Neuronal stem cell (in vitro differentiated cells): ENCODE data around the gene GPATCH2.

Experiments used
- DNase-seq: peaks from one replicate; pipeline ENCODE4 v3.0.0-alpha.2; 2013; ENCODE audit warnings: low spot score
- H2AFZ ChIP-seq: one replicate; pipeline ENCODE4 v1.6.1; 2013; ENCODE audit warnings: mild to moderate bottlenecking, low read length, inconsistent platforms
- H2AK5ac ChIP-seq: 2 replicates; pipeline ENCODE4 v1.6.1; 2013; ENCODE audit warnings: low read depth, mild to moderate bottlenecking, inconsistent platforms, low read length, moderate library complexity, mixed read lengths
- H2BK120ac ChIP-seq: 2 replicates; pipeline ENCODE4 v1.6.1; 2013; ENCODE audit warnings: low read depth, mild to moderate bottlenecking, inconsistent platforms, low read length, moderate library complexity, mixed read lengths
- H2BK12ac ChIP-seq: one replicate; pipeline ENCODE4 v1.6.1; 2013; ENCODE audit warnings: low read length, inconsistent platforms
- H2BK15ac ChIP-seq: 2 replicates; pipeline ENCODE4 v1.6.1; 2013; ENCODE audit warnings: mild to moderate bottlenecking, low read length, inconsistent platforms, mixed read lengths
- H2BK5ac ChIP-seq: one replicate; pipeline ENCODE4 v1.6.1; 2013; ENCODE audit warnings: inconsistent platforms, mild to moderate bottlenecking, low read length, moderate library complexity
- H3K14ac ChIP-seq: one replicate; pipeline ENCODE4 v1.6.1; 2013; ENCODE audit warnings: low read length, inconsistent platforms
- H3K18ac ChIP-seq: 2 replicates; pipeline ENCODE4 v1.6.1; 2013; ENCODE audit warnings: low read length, inconsistent platforms
- H3K23ac ChIP-seq: 2 replicates; pipeline ENCODE4 v1.6.1; 2013; ENCODE audit warnings: low read depth, mild to moderate bottlenecking, mixed read lengths, low read length, inconsistent platforms; ENCODE audit not compliant: poor library complexity
- H3K27ac ChIP-seq: replicated peaks from 3 replicates; pipeline ENCODE4 v1.5.1; 2013; ENCODE audit warnings: low read length, inconsistent platforms
- H3K27me3 ChIP-seq, 3 experiments: 2 replicates each; pipeline ENCODE4 v1.6.1; 2013; ENCODE audit warnings: low read length in 3 of 3, mild to moderate bottlenecking in 2 of 3, inconsistent platforms in 1 of 3, low read depth in 1 of 3, mixed read lengths in 1 of 3, moderate library complexity in 1 of 3; ENCODE audit not compliant: control insufficient read depth in 3 of 3, insufficient read depth in 3 of 3
- H3K36me3 ChIP-seq, 2 donors: replicated peaks in 1 of 2; 2 replicates each; pipeline ENCODE4 v1.6.1; 2013; ENCODE audit warnings: low read length in 2 of 2; ENCODE audit not compliant: control insufficient read depth in 2 of 2, insufficient read depth in 2 of 2
- H3K4ac ChIP-seq: 2 replicates; pipeline ENCODE4 v1.6.1; 2013; ENCODE audit warnings: inconsistent platforms, mild to moderate bottlenecking, low read length, moderate library complexity
- H3K4me1 ChIP-seq, 2 donors: 1 replicate in 1 of 2; 2 replicates in 1 of 2; pipeline ENCODE4 v1.6.1; 2013; ENCODE audit warnings: low read length in 2 of 2, low read depth in 1 of 2; ENCODE audit not compliant: control insufficient read depth in 2 of 2, insufficient read depth in 1 of 2
- H3K4me2 ChIP-seq: one replicate; pipeline ENCODE4 v1.6.1; 2013; ENCODE audit warnings: mild to moderate bottlenecking, low read length, inconsistent platforms; ENCODE audit not compliant: insufficient read depth, poor library complexity, severe bottlenecking
- H3K4me3 ChIP-seq, 2 donors: 2 replicates each; pipeline ENCODE4 v1.5.1; 2013; ENCODE audit warnings: low read length in 2 of 2, mild to moderate bottlenecking in 2 of 2, inconsistent platforms in 1 of 2, moderate library complexity in 1 of 2
- H3K79me1 ChIP-seq: one replicate; pipeline ENCODE4 v1.6.1; 2013; ENCODE audit warnings: low read depth, mild to moderate bottlenecking, inconsistent platforms, low read length, moderate library complexity
- H3K9ac ChIP-seq: one replicate; pipeline ENCODE4 v1.6.1; 2013; ENCODE audit warnings: mild to moderate bottlenecking, low read depth, low read length, inconsistent platforms; ENCODE audit not compliant: poor library complexity
- H3K9me3 ChIP-seq, 2 donors: replicated peaks in 1 of 2; 2 replicates each; pipeline versions ENCODE3 to v1.6.1; 2013; ENCODE audit warnings: low read length in 2 of 2, mild to moderate bottlenecking in 2 of 2, inconsistent platforms in 1 of 2, low read depth in 1 of 2, mixed read lengths in 1 of 2, moderate library complexity in 1 of 2; ENCODE audit not compliant: control insufficient read depth in 2 of 2, insufficient read depth in 1 of 2
- H4K8ac ChIP-seq: one replicate; pipeline ENCODE4 v1.6.1; 2013; ENCODE audit warnings: low read depth, mild to moderate bottlenecking, inconsistent platforms, low read length, moderate library complexity
- H4K91ac ChIP-seq: one replicate; pipeline ENCODE4 v1.6.1; 2013; ENCODE audit warnings: low read length, low read depth, mild to moderate bottlenecking, inconsistent platforms; ENCODE audit not compliant: poor library complexity
- WGBS, 2 donors: extraction: QIAGEN DNeasy Blood & Tissue Kit; methylation state at CpG; one replicate each; pipeline ENCODE4 v1.1.7; 2013; ENCODE audit warnings: missing lambda C conversion rate in 2 of 2, mixed read lengths in 1 of 2; ENCODE audit not compliant: insufficient read length in 2 of 2, insufficient replicate concordance in 1 of 2; ENCODE audit errors: extremely low coverage in 2 of 2; 5-methylcytosine and 5-hydroxymethylcytosine counted together

GPATCH2 gene

GRCh38 chr1:217554849-217555248 is 76.0 kb downstream of the GPATCH2 start:
- no peak for DNase-seq
- Histone ChIP-seq H3K23ac (no peak overlapping the region), H3K27me3 (no peaks in the 10 kb centered on the region), H2BK120ac (no peak overlapping the region), H4K91ac (no peak overlapping the region), H3K18ac (no peak overlapping the region), H3K4me2 (no peak overlapping the region), H2BK12ac (no peak overlapping the region), H3K79me1 (no peaks in the 10 kb centered on the region), H2BK5ac (no peak overlapping the region), H3K9me3 (no peaks in the 10 kb centered on the region), H3K27ac (no peak overlapping the region), H2AFZ (no peak overlapping the region), H3K4ac (no peak overlapping the region), H3K36me3 (no peaks in the 10 kb centered on the region), H4K8ac (no peak overlapping the region), H3K4me3 (no peak overlapping the region), H3K9ac (no peak overlapping the region), H2AK5ac (no peak overlapping the region), H3K14ac (no peak overlapping the region), H2BK15ac (no peak overlapping the region), H3K4me1 (no peaks in the 10 kb centered on the region)
- no CpG with 5 or more reads among the region's 1 CpG for WGBS, 2 donors

GRCh38 chr1:217553949-217554509 is 76.9 kb downstream of the GPATCH2 start:
- DNase-seq = no peak
- WGBS, 2 donors = no CpG with 5 or more reads among the region's 6 CpGs
- Histone ChIP-seq H3K4me2 (no peak overlapping the region), H4K91ac (no peak overlapping the region), H4K8ac (no peak overlapping the region), H3K9ac (no peak overlapping the region), H3K4me3 (no peak overlapping the region), H3K4ac (no peak overlapping the region), H3K4me1 (no peaks in the 10 kb centered on the region), H3K9me3 (no peaks in the 10 kb centered on the region), H2BK12ac (no peak overlapping the region), H3K79me1 (no peaks in the 10 kb centered on the region), H3K27me3 (no peaks in the 10 kb centered on the region), H2BK15ac (no peak overlapping the region), H3K36me3 (no peaks in the 10 kb centered on the region), H3K14ac (no peak overlapping the region), H2BK120ac (no peak overlapping the region), H2AK5ac (no peak overlapping the region), H2BK5ac (no peak overlapping the region), H3K23ac (no peak overlapping the region), H2AFZ (no peak overlapping the region), H3K27ac (no peak overlapping the region), H3K18ac (no peak overlapping the region)

GRCh38 chr1:217552339-217552951 is 78.4 kb downstream of the GPATCH2 start:
- Histone ChIP-seq H3K4me1 (no peaks in the 10 kb centered on the region), H3K36me3 (peaks cover 0 to 3% of the 10 kb centered on the region in 2 donors), H4K8ac (no peak overlapping the region), H2BK12ac (no peak overlapping the region), H3K9me3 (peaks cover 0 to 4% of the 10 kb centered on the region in 2 donors), H3K18ac (no peak overlapping the region), H3K4ac (no peak overlapping the region), H2BK120ac (no peak overlapping the region), H3K9ac (no peak overlapping the region), H3K23ac (no peak overlapping the region), H2BK5ac (no peak overlapping the region), H4K91ac (no peak overlapping the region), H3K27ac (no peak overlapping the region), H2BK15ac (no peak overlapping the region), H3K4me3 (no peak overlapping the region), H3K4me2 (no peak overlapping the region), H2AFZ (no peak overlapping the region), H3K14ac (no peak overlapping the region), H3K27me3 (no peaks in the 10 kb centered on the region), H2AK5ac (no peak overlapping the region), H3K79me1 (no peaks in the 10 kb centered on the region)
- WGBS, 2 donors = no CpG with 5 or more reads among the region's 1 CpG
- DNase-seq = no peak

GRCh38 chr1:217542837-217543236 is 88.1 kb downstream of the GPATCH2 start:
- H2BK5ac ChIP-seq = no peak overlapping the region
- no peak for DNase-seq
- H3K4me1 ChIP-seq = no peaks in the 10 kb centered on the region
- H3K27ac ChIP-seq = no peak overlapping the region
- no peak overlapping the region for H3K18ac ChIP-seq
- H2BK120ac ChIP-seq = no peak overlapping the region
- no peak overlapping the region for H4K91ac ChIP-seq
- no peak overlapping the region for H3K14ac ChIP-seq
- no peaks in the 10 kb centered on the region for H3K79me1 ChIP-seq
- no peaks in the 10 kb centered on the region for H3K27me3 ChIP-seq
- no peak overlapping the region for H3K4ac ChIP-seq
- no peak overlapping the region for H2BK15ac ChIP-seq
- H3K36me3 ChIP-seq = peaks cover 0 to 3% of the 10 kb centered on the region in 2 donors
- H3K9ac ChIP-seq = no peak overlapping the region
- H3K4me3 ChIP-seq = no peak overlapping the region
- H3K23ac ChIP-seq = no peak overlapping the region
- H2BK12ac ChIP-seq = no peak overlapping the region
- H3K9me3 ChIP-seq = peaks cover 0 to 5% of the 10 kb centered on the region in 2 donors
- no peak overlapping the region for H2AFZ ChIP-seq
- H2AK5ac ChIP-seq = no peak overlapping the region
- no peak overlapping the region for H3K4me2 ChIP-seq
- no peak overlapping the region for H4K8ac ChIP-seq
